Osteocyte (in vitro differentiated cells): ENCODE measurements around the gene SYNDIG1. TPM values are rescaled to one million over a fixed set of nuclear protein-coding genes. Genes with fewer than 3 reads are reported as not detected.

Experiments
- DNase-seq: peaks from one replicate; pipeline ENCODE4 v3.0.0; 2021; ENCODE audit warnings: mixed read lengths; ENCODE audit not compliant: unreplicated experiment; ENCODE audit errors: extremely low spot score
- H3K27ac Mint-ChIP-seq: one replicate; pipeline ENCODE4 v1.8.0; 2021; ENCODE audit warnings: mild to moderate bottlenecking, mixed read lengths; ENCODE audit not compliant: unreplicated experiment
- H3K27me3 Mint-ChIP-seq: one replicate; pipeline ENCODE4 v1.8.0; 2021; ENCODE audit warnings: mixed read lengths; ENCODE audit not compliant: unreplicated experiment
- H3K36me3 Mint-ChIP-seq: one replicate; pipeline ENCODE4 v1.8.0; 2021; ENCODE audit warnings: mixed read lengths; ENCODE audit not compliant: unreplicated experiment
- H3K4me1 Mint-ChIP-seq: one replicate; pipeline ENCODE4 v1.8.0; 2021; ENCODE audit warnings: mixed read lengths; ENCODE audit not compliant: unreplicated experiment
- H3K4me3 Mint-ChIP-seq: one replicate; pipeline ENCODE4 v1.8.0; 2021; ENCODE audit warnings: mild to moderate bottlenecking, moderate library complexity, mixed read lengths; ENCODE audit not compliant: unreplicated experiment
- H3K9me3 Mint-ChIP-seq: one replicate; pipeline ENCODE4 v1.8.0; 2021; ENCODE audit warnings: mixed read lengths; ENCODE audit not compliant: unreplicated experiment
- total RNA-seq: library from RNA; stranded (reverse); gene quantifications from 2 replicates; pipeline ENCODE4 v1.2.1, GENCODE V29; 2021
- TF ChIP-seq, protein P1 (sequence below): fragments of 200-600 bp; sonication (generic); IDR thresholded peaks from 2 replicates; pipeline ENCODE4 v1.5.0; 2021; ENCODE audit warnings: antibody characterized with exemption, mild to moderate bottlenecking, moderate library complexity

Gene SYNDIG1
- total RNA-seq, 1 donor from 2014 or later: 0.40 TPM

GRCh38 chr20:24589381-24589780, 120.0 kb downstream of the SYNDIG1 start:
- TF ChIP-seq, protein P1, sequence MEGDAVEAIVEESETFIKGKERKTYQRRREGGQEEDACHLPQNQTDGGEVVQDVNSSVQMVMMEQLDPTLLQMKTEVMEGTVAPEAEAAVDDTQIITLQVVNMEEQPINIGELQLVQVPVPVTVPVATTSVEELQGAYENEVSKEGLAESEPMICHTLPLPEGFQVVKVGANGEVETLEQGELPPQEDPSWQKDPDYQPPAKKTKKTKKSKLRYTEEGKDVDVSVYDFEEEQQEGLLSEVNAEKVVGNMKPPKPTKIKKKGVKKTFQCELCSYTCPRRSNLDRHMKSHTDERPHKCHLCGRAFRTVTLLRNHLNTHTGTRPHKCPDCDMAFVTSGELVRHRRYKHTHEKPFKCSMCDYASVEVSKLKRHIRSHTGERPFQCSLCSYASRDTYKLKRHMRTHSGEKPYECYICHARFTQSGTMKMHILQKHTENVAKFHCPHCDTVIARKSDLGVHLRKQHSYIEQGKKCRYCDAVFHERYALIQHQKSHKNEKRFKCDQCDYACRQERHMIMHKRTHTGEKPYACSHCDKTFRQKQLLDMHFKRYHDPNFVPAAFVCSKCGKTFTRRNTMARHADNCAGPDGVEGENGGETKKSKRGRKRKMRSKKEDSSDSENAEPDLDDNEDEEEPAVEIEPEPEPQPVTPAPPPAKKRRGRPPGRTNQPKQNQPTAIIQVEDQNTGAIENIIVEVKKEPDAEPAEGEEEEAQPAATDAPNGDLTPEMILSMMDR: no peak
- peak; percentile 54 for DNase-seq
- Mint-ChIP-seq H3K9me3 (no peaks in the 10 kb centered on the region), H3K27me3 (peaks cover 6% of the 10 kb centered on the region), H3K36me3 (no peaks in the 10 kb centered on the region), H3K27ac (no peak overlapping the region), H3K4me3 (no peak overlapping the region), H3K4me1 (no peaks in the 10 kb centered on the region)

DNA sequence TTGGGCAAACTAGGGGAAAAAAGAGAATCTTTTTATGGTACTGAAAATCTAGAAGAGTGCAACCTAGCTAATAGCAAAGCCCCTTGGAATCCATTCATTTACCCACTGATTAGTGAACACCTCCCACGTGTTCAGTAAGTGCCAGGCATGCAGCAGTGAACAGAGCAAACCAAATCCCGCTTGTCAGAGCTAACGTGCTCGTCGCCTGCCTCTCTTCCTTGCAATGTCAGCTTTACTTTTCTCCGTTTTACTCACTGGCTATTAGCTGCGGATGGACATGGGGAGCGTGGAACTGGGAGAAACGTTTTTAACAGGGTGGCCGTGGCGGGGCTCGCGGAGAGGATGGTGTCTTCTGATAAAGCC, 120.4 kb downstream of the SYNDIG1 start:
- no peak for DNase-seq
- Mint-ChIP-seq H3K27me3 (peaks cover 6% of the 10 kb centered on the region), H3K27ac (no peak overlapping the region), H3K4me1 (no peaks in the 10 kb centered on the region), H3K9me3 (no peaks in the 10 kb centered on the region), H3K4me3 (no peak overlapping the region), H3K36me3 (no peaks in the 10 kb centered on the region)
- TF ChIP-seq, protein P1: no peak

DNA sequence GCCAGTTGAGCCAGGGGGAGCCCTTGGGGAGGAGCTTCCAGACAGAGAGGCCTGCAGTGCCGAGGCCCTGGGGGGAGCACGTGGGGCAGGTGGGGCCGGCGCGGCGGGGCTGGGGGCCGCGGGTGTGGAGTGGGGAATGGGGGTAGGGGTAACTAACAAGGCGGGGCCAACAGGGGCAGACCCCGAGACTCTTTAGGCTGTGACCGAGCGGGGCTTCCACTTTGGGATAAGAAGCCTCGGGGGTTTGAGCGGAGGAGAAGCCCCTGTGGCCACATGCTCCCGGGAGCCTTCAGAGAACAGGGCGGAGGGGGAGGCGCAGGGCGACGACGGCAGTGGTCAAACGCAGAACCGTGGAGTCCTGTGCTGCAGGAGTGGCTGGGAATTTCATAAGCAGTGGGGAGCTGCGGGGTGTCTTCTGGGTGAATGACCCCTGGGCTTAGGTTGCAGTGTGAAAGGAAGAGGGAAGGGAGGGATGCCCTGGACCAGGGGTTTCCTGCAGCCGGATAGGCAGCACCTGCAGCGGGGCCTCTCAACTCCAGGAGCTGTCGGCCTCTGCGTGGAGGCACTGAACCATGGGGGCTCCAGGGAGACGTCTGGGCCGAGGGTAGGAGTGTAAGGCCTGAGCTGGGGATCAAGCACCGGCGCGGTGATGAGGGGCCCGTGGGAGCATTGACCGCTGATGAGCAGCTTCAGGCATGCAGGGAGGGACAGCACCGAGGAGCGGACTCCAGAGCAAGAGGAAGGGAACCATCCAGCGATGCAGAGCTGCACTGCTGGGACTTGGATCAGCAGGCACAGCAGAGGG, 121.0 kb downstream of the SYNDIG1 start:
- TF ChIP-seq, protein P1: no peak
- Mint-ChIP-seq H3K4me1 (no peaks in the 10 kb centered on the region), H3K27ac (no peak overlapping the region), H3K4me3 (no peak overlapping the region), H3K36me3 (no peaks in the 10 kb centered on the region), H3K9me3 (no peaks in the 10 kb centered on the region), H3K27me3 (peaks cover 9% of the 10 kb centered on the region)
- peak; percentile 80 for DNase-seq

- H3K27ac Mint-ChIP-seq: no peak overlapping the region
- no peaks in the 10 kb centered on the region for H3K4me1 Mint-ChIP-seq
- no peaks in the 10 kb centered on the region for H3K36me3 Mint-ChIP-seq
- H3K27me3 Mint-ChIP-seq: peaks cover 14% of the 10 kb centered on the region
- peaks cover 18% of the 10 kb centered on the region for H3K9me3 Mint-ChIP-seq
- DNase-seq: no peak
- no peak overlapping the region for H3K4me3 Mint-ChIP-seq
- TF ChIP-seq, protein P1: no peak
Observed at GRCh38 chr20:24597051-24597450, 127.6 kb downstream of the SYNDIG1 start.

DNA sequence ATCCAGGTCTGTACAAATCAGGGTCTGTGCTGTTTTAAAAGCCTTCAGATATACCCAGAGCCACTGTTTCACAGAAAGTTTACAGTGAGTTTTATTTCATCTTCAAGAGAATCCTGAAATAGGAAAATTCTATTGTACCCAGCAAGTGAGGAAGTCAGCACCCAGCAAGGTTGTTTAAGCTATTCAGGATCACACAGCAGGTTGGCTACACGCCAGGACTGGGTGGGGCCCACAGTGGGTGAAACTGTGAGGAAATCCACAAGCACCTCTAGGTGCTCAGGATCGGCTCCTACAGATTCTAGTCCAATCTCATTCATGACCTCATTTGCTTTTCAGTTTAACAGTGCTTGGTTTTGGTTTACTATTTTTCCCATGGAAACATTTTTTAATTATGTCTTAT, 128.9 kb downstream of the SYNDIG1 start:
- Mint-ChIP-seq H3K36me3 (no peaks in the 10 kb centered on the region), H3K27ac (no peak overlapping the region), H3K27me3 (peaks cover 11% of the 10 kb centered on the region), H3K9me3 (peaks cover 18% of the 10 kb centered on the region), H3K4me1 (no peaks in the 10 kb centered on the region), H3K4me3 (no peak overlapping the region)
- DNase-seq: peak; percentile 76
- TF ChIP-seq, protein P1: no peak
